ENCODE results near the gene RPL35.

The RPL35 gene

GRCh38 chr9:124877021-124877782, 15.4 kb upstream of the RPL35 start:
- no peak for DNase-seq (ENCODE audit: low read depth)

- no peak for DNase-seq (ENCODE audit: low read depth)
Observed at GRCh38 chr9:124875501-124875900, 13.7 kb upstream of the RPL35 start.

GRCh38 chr9:124873664-124874063, 11.9 kb upstream of the RPL35 start:
- no peak for DNase-seq (ENCODE audit: low read depth)

- DNase-seq (ENCODE audit: low read depth): no peak
Observed at GRCh38 chr9:124871156-124871561, 9.4 kb upstream of the RPL35 start.

GRCh38 chr9:124870723-124871122, 9.0 kb upstream of the RPL35 start:
- DNase-seq (ENCODE audit: low read depth): no peak

- no peak for DNase-seq (ENCODE audit: low read depth)
Observed at GRCh38 chr9:124869986-124870560, 8.3 kb upstream of the RPL35 start.

- DNase-seq (ENCODE audit: low read depth): no peak
Observed at GRCh38 chr9:124869466-124869985, 7.8 kb upstream of the RPL35 start.

- DNase-seq (ENCODE audit: low read depth): peak; percentile 84
Observed at GRCh38 chr9:124868511-124869465, 7.0 kb upstream of the RPL35 start.

- no peak for DNase-seq (ENCODE audit: low read depth)
Observed at GRCh38 chr9:124863371-124863871, 1.7 kb upstream of the RPL35 start.

GRCh38 chr9:124860582-124861341, 995 bp downstream of the RPL35 start:
- DNase-seq (ENCODE audit: low read depth): no peak

- DNase-seq (ENCODE audit: low read depth): no peak
Observed at GRCh38 chr9:124859803-124860581, 1.8 kb downstream of the RPL35 start.

- DNase-seq (ENCODE audit: low read depth): no peak
Observed at GRCh38 chr9:124858330-124859046, 3.3 kb downstream of the RPL35 start.

GRCh38 chr9:124857533-124858162, 4.1 kb downstream of the RPL35 start:
- no peak for DNase-seq (ENCODE audit: low read depth)

GRCh38 chr9:124855944-124856765, 5.6 kb downstream of the RPL35 start:
- DNase-seq (ENCODE audit: low read depth): no peak

- DNase-seq (ENCODE audit: low read depth): no peak
Observed at GRCh38 chr9:124855566-124855943, 6.2 kb downstream of the RPL35 start.

- no peak for DNase-seq (ENCODE audit: low read depth)
Observed at GRCh38 chr9:124854822-124855221, 6.9 kb downstream of the RPL35 start.

- no peak for DNase-seq (ENCODE audit: low read depth)
Observed at GRCh38 chr9:124854161-124854560, 7.6 kb downstream of the RPL35 start.

- no peak for DNase-seq (ENCODE audit: low read depth)
Observed at GRCh38 chr9:124853605-124854143, 8.1 kb downstream of the RPL35 start.
